HFF-Myc (cell line): ENCODE measurements around the gene GPBAR1.

Source experiments
- DNase-seq: peaks from one replicate; pipeline ENCODE4 v3.0.0-alpha.2; 2011; ENCODE audit warnings: low read depth; ENCODE audit errors: extremely low read depth
- H3K4me3 ChIP-seq: replicated peaks from 2 replicates; pipeline ENCODE4 v1.5.1; 2011; ENCODE audit warnings: low read depth, mild to moderate bottlenecking, control low read depth, low read length
- TF ChIP-seq, protein P1 (sequence below): IDR thresholded peaks from 2 replicates; pipeline ENCODE4 v1.5.1; 2012; ENCODE audit warnings: mild to moderate bottlenecking, low read depth, low read length, control low read depth; ENCODE audit errors: missing control alignments

The GPBAR1 gene

DNA sequence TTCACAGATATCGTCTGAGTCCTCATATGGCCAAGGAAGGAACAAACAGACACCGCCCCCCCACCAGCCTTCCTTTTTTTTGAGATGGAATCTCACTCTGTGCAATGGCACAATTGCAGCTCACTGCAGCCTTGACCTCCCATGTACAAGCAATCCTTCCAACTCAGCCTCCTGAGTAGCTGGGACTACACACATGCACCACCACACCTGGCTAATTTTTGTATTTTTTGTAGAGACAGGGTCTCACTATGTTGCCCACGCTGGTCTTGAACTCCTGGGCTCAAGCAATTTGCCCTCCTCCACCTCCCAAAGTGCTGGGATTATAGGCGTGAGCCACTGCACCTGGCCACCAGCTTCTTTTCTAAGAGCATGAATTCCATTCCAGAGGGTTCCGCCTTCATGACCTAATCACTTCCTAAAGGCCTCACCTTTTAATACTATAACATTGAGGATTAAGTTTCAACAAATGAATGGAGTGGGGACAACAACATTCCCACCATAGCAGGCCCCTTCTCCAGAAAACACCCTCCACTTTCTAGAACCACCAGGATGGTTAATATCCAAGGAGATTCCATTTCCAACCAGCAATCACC is 33.7 kb downstream of the GPBAR1 start:
- DNase-seq = no peak
- no peak overlapping the region for H3K4me3 ChIP-seq
- TF ChIP-seq, protein P1, sequence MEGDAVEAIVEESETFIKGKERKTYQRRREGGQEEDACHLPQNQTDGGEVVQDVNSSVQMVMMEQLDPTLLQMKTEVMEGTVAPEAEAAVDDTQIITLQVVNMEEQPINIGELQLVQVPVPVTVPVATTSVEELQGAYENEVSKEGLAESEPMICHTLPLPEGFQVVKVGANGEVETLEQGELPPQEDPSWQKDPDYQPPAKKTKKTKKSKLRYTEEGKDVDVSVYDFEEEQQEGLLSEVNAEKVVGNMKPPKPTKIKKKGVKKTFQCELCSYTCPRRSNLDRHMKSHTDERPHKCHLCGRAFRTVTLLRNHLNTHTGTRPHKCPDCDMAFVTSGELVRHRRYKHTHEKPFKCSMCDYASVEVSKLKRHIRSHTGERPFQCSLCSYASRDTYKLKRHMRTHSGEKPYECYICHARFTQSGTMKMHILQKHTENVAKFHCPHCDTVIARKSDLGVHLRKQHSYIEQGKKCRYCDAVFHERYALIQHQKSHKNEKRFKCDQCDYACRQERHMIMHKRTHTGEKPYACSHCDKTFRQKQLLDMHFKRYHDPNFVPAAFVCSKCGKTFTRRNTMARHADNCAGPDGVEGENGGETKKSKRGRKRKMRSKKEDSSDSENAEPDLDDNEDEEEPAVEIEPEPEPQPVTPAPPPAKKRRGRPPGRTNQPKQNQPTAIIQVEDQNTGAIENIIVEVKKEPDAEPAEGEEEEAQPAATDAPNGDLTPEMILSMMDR = no peak

DNA sequence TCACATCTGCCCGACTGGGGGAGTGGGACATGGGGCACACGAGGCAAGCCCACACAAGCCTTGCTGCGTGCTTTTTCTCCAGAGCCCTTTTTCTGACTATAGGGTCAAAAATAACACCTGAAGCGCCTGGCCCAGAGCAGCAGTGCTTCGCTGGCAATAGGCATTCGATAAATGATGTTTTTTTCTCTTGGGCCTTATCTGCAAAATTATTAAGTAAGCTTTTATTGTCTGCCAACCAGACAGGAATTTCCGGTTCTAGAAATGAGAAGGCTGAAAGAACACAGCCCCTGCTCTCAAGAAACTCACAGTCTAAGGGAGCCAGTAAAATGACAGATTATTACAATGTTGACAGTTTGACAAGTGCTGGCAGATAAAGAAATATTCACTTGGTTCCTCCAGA is 34.2 kb downstream of the GPBAR1 start:
- H3K4me3 ChIP-seq = no peak overlapping the region
- TF ChIP-seq, protein P1 = no peak
- no peak for DNase-seq

DNA sequence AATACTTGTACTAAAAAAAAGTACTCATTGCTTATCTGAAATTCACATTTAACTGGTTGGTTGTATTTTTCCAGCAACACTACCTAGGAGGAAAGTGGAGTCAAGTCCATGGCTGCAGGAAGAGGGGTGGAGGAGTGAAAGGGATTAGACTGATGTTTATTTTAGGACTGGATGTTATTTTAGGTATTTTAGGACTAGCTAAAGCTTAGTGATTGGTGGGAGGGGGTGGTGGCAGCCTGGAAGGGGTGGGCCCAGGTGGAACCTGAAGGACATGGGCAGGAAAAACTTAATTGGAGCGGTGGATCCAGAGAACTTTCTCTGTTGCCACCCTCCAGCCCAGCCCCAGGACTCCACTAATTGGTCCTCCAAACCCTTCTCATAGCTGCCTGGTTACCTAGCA is 35.4 kb downstream of the GPBAR1 start:
- no peak overlapping the region for H3K4me3 ChIP-seq
- DNase-seq = no peak
- TF ChIP-seq, protein P1 = no peak

DNA sequence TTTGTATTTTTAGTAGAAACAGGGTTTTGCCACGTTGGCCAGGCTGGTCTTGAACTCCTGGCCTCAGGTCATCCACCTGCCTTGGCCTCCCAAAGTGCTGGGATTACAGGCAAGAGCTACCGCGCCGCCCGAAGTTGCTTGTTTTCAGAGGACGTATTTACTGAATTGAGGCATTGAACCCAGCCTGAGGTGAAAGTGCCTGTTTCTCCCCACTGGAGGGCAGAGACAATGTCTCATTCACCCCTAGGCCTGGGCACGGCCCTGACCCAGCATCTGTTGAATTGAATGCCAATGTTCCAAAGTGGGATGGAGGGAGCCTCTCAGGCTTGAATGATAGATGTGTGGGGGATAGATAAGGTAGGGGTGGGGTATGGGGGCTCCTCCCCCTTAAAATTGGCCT is 36.0 kb downstream of the GPBAR1 start:
- no peak for DNase-seq
- TF ChIP-seq, protein P1 = no peak
- no peak overlapping the region for H3K4me3 ChIP-seq

DNA sequence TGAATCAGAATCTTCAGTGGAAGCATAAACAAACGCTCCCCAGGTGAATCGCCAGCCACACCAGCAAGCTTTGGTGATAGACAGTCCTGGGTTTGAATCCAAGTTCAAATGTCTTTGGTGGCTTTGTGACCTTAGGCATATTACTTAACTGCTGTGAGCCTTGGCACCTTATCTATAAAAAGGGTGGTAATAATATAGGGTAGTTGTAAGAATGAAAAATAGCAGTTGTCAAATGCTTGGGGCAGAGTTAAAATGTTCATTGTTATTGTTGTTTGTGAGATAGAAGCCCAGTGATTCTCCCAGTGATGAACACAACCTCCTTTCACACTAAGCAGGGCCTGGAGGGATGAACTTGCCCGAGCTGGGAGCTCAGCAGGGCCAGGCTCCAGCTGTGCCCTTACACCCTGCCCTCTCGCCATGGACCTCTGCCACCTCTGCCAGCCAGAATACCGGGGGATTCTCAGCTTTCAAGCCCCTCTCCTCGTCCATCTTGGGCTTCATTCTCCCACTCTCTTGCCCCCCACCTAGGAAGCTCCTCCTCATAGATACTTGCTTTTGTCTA is 37.6 kb downstream of the GPBAR1 start:
- TF ChIP-seq, protein P1 = no peak
- H3K4me3 ChIP-seq = no peak overlapping the region
- DNase-seq = no peak

DNA sequence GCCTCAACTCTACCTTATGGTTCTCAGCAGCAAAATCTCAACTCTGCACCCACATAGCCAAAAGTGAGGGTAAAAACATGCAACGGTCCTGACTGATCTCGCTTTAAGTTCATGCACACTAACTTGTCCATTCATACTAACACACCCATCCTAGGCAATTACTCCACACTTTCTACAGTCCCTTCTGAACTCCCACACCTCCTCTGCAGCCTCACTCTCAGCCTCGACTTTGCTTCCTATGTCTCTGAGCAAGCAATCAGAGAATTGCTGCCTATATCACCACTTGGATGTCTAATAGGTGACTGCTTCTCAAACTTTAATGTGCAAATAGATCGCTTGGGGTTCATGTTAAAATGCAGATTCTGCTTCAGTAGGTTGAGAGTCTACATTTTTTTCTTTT is 39.3 kb downstream of the GPBAR1 start:
- no peak overlapping the region for H3K4me3 ChIP-seq
- DNase-seq = no peak
- TF ChIP-seq, protein P1 = no peak
